Stimulated activated CD8-positive, alpha-beta memory T cell treated with anti-CD3 and anti-CD28 coated beads, Interleukin-7, amount 100 ng/mL, for 1 hour (primary cell): ENCODE measurements around the gene SGCA.
A peak's percentile ranks its signal among the peaks of the same experiment; 100 is the strongest.

Source experiments
- DNase-seq, 2 donors: peaks; one replicate each; pipeline ENCODE4 v3.0.0-alpha.2; 2020; ENCODE audit warnings: low read depth in 2 of 2

The SGCA gene

DNA sequence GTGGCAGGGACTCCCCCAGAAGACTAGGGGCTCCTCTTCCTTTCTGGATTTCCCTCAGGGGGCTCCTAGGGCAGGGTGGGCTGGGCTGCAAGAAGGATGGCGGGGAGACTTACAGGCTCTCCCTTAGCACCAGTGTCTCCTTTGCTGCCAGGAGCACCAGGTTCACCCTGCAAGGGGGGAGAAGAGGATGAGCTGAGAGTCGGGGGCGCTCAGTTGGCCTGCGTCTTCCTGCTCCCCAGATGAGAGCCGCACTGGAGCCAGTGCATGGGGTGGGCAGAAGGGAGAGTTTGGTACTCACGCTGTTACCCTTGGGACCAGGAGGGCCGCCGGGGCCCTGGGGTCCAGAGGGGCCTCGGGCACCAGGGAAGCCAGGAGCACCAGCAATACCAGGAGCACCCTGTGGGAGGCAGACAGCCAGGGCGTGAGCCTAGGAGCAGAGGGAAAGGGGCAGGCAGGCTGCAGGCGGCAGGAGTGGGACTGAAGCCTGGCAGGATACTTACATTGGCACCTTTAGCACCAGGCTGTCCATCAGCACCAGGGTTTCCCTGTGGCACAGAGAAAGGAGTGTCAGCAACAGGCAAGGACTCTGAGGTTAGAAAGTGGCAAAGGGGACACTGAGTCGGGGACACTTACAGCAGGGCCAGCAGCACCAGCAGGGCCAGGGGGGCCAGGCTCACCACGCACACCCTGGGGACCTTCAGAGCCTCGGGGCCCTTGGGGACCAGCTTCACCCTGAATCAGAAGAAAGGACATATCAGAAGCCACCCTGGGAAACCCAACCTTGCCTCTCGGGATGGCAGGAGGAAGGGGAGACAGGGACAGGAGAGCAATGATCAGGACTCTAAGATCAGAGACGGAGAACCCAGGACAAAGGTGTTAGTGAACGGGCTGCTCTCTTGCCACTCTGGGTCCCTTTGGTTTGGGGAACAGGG, 29.4 kb downstream of the SGCA start:
- DNase-seq, result no peak

DNA sequence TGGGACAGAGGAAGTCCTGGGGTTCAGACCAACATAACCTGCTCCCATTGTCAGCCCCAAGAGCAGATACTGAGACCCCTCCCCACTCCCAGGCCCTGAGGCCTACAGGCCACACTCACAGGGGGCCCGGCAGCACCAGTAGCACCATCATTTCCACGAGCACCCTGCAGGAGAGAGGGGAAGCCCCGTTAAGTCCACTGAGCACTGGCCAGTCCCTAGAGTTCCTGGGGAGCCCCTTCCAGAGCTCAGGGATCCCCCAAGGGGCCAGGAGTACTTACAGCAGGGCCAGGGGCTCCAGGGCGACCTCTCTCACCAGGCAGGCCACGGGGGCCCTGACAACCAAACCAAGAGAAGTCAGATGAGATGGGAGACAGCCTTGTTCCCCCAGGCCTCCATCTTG, 30.2 kb downstream of the SGCA start:
- no peak for DNase-seq

DNA sequence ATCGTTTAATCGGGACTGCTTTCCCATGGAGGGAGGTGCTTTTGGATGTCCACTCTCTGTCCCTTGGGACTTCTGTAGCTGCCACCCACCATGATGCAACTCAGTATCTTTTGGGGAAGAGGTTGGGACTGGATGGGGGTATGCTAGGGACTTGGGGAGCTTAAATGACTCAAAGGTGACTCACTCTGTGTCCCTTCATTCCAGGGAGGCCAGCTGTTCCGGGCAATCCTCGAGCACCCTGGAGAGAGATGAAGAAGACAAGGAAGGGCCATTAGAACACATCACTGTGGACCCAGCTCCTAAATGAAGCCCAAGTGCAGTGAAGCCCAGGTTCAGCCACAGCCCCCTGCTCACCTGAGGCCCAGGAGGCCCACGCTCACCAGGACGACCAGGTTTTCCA, 31.0 kb downstream of the SGCA start:
- no peak for DNase-seq

DNA sequence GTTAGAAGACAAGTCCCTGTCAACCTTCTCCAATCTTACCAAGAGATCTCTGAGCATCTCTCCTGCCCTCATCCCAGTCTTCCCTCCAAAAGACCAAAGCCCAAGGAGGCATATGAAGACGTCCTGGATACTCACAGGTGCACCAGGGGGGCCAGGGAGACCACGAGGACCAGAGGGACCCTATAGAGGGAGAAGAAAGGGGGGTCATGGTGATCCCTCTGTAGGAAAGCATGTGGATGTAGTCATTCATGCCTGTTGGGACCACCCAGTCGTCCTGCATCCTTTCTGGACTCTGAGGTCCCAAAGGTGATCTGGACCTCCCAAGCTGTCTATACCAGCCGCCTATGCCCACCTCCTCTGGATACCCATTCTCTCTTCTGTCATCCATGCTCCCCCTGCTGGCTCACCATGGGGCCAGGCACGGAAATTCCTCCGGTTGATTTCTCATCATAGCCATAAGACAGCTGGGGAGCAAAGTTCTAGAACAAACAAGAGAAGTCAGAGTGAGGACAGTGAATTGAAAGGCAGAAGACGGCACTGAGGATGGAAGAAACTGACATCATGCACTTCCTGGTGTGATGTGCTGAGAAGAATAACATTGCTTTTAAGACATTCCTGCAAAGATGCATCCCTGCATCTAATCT, 32.3 kb downstream of the SGCA start:
- no peak for DNase-seq

DNA sequence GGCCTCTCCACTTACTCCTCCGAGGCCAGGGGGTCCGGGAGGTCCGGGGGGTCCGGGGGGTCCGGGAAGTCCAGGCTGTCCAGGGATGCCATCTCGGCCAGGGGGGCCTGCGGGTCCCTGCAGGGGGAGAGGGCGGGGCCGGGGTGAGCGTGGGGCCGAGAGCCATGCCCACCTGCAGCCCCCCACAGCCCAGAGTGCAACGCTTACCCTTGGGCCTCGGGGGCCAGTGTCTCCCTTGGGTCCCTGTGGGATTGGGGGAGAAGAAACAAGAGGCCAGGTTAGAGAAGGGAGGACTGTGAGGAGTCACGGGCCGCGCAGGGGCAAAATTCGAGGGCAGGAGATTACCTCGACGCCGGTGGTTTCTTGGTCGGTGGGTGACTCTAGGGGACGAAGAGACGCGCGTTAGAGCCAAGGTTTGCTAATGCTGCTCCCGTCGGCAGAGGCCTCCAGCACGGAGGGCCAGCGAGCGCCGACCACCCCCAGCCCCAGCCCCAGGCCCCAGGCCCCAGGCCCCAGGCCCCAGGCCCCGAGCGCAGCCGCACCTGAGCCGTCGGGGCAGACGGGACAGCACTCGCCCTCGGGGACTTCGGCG, 33.5 kb downstream of the SGCA start:
- no peak for DNase-seq

DNA sequence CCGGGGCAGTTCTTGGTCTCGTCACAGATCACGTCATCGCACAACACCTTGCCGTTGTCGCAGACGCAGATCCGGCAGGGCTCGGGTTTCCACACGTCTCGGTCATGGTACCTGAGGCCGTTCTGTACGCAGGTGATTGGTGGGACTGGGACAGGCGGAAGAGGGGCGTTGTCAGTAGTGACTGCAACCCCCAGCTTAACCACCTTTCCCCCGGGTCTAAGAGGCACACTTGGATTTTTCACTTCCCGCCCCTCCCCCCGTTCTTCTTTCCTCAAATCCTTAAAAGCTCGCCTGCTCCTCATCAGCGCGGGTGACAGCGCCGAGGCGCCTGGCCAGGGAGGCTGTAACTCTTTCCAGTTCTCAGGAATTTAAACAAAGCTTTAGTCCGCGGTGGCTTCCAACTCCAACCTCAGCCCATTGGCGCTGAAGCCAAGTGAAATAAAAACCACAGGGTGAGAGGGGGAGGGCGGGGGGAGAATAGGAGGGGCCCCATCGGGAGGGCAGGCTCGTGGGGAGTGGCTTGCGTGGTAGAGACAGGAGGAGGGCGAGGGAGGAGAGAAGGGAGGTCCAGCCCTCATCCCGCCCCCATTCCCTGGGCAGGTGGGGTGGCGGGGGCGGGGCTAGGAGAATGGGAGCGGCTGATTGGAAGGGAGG, 34.1 kb downstream of the SGCA start:
- peak in 1 of 2 donors; percentile 14 for DNase-seq

DNA sequence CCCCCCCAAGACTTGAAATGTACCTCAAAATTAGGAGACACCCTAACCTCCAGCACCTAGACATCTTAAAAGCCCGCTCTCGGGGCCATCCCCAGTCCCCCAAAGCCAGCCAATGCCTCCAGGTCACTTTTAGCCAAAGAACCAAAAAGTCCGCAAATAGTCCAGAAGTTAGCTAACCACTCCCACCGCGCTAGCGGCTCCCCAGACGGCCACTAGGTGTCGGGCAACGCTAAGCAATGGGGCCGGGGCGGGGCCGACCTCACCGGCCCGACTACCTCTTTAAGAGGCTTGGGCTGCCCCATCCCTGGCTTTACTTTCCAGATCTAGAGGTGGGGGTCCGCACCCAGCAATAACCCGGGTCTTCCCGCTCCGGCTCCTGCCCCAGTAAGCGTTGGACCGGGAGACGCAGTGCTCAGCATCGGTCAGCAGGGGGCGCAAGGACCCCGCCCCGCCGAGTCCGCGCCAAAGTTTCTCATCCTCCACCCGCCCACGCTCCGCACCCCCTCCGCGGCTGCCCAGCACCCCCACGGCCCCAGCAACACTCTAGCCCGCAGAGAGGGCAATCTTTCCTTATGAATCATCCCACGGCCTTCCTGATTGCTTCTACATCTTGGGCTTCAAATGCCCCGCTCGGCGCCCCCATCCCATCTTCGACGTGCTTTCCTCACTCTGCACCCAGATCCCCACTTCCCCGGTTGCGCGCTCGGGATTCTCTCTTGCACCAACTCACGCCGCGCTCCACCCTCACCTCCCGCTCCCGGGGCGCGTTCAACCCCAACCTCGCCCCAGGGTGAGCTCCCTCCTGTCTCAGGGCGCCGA, 34.9 kb downstream of the SGCA start:
- peak; percentile 58 to 59 for DNase-seq

DNA sequence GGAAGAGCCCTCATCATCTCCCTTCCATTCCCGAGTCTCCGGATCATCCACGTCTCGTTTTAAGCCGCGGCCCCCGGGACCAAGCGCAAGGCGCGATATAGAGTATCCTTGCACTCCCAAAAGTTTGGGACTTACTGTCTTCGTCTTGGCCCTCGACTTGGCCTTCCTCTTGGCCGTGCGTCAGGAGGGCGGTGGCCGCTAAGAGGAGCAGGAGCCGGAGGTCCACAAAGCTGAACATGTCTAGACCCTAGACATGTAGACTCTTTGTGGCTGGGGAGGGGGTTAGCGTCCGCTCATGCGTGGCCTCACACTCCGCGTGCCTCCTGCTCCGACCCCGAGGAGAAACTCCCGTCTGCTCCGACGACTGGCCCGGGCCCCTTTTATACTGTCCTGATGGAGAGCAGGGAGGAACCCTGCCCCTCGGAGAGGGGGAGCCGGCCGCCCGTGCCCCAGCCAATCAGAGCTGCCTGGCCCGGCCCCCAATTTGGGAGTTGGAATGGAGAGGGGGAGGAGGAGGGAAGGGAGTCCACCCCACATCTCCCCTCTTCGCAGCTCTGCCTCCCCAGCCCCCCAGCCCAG, 35.6 kb downstream of the SGCA start, which contains the start of gene COL1A1:
Gene COL1A1, minus strand, starts transcription at position 356 of the 579 bp plus-strand sequence. Its CDS starts 118 bp downstream, at position 238.
- DNase-seq, result no peak

DNA sequence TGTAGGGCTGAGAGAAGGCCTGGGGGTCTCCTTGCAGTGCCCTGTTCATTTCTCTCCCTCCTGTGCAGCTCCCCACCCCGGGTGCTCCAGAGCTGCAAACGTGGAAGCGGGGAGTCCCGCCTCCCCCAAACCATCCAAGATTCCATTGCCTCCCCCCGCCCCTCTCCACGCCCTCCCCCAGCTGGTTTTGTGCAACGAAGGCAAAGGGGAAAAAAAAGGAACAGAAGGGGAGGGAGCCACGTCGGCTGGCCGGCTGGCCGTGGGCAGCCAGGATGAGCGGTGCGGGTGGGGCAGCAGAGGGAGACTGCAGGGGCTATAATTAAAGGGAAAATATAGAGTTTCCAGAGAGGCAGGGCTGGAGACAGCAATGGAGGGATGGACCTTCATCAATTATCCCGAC, 37.3 kb downstream of the SGCA start:
- no peak for DNase-seq

DNA sequence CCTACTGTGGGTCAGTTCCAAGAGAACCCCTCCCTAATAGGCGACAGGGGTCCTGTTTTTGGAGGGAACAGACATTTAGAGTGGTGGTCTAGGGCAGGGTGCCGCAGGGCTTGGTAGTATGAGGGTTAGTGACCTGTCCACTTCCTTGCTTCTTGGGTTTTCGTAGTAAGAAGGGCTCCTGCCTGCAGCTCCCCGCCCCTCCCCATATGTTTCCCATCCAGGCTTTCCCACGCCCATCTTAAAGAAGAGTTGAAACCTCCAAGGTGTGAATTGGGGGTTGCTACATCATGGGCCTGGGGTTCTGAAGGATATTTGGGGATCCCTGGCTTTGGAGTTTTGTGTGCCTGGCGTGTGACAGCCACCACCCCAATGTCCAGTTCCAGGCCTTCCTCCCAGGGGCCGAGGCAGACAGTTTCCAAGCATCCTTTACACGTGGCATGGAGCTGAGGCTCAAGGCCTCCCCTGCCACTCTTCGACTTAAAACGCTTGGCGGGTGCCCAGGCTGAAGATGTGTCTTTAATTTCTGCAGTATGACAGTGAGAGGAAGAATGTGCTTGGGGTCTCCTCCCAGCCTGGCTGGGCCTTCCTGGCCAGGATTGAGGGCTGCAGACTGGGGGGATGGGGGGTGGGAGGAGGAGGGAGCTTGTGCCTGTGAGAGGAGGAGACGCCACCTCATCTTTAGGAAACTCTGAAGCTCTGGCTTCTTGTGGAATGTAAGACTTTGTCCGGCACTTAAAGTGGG, 38.0 kb downstream of the SGCA start:
- DNase-seq, result no peak

DNA sequence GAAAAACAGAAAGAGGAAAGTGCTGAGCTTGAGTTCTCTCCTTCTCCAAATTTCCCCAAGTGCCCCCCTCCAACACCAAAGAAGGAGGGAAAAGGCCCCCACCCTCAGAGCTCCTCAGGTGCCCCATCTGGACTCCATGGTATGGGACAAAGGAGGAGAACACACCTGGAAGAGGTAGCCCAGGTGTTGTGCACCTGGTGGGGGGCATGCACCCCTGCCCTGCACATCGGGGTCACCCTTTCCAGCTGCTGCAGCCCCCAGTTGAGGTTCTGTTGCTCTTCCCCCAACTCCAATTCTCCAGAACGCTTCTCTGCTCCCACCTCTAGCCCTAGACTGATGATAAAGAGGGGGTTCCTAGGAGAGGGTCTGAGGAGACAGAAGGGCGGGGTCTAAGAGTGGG, 38.6 kb downstream of the SGCA start:
- DNase-seq, result no peak

DNA sequence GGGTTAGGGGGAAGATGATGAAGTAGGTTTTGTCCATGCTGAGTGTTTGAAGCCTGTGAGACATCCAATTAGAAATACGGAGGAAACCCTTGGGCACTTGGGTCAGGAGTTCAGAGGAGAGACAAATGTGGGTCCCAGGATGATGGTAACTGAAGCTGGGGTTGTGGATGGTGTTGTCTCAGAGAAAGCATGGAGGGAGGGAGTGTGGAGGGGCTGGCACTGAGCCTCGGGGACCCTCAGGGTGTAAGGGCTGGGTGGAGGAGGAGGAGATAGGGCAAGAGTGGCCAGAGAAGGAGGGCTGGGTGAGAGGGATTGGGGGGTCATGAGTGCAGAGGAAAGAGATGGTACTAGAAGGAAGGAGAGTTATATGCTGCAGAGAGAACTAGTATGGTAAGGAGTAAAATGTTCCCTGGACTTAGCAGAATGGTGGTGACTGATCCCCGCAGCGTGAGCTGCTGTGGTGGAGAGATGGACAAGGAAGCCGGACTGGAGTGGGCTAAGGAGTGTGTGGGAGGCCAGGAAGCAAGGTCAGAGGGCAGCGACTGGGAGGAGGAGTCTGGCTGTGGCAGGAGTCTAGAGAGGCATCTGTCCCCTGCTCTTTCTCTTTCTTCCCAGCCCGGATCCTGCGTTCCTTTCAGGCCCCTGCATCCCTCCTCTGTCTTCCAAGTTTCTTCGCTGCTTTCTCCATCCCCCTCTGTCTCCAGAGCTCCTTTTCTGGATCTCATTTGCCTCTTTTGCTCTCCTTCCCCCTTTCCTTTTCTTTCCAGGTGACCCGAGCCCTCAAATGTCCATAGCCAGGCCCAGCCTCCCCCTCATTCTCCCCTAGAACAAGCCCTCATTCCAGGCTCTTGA, 39.5 kb downstream of the SGCA start:
- no peak for DNase-seq

DNA sequence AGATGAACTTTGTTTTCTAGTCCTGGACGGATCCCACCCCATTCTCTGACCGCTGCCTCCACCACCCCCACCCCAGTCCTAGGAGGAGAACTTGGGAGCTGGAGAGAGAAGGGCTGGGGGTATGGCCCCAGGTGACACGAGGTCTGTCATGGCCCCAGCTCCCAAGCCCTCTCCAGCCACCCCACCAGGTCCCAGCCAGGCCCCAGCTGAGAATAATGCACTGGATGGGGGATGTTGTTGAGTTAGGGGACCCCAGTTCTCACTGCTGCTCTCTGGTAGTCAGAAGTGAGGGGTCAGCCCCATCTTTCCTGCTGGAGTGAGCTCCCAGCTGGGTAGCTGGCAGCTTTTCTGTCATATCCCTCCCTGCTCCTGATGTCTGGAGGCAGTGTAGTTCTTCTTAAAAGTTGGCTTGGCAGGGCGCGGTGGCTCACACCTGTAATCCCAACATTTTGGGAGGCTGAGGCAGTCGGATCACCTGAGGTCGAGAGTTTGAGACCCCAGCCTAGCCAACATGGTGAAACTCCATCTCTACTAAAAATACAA, 40.2 kb downstream of the SGCA start:
- DNase-seq, result no peak

DNA sequence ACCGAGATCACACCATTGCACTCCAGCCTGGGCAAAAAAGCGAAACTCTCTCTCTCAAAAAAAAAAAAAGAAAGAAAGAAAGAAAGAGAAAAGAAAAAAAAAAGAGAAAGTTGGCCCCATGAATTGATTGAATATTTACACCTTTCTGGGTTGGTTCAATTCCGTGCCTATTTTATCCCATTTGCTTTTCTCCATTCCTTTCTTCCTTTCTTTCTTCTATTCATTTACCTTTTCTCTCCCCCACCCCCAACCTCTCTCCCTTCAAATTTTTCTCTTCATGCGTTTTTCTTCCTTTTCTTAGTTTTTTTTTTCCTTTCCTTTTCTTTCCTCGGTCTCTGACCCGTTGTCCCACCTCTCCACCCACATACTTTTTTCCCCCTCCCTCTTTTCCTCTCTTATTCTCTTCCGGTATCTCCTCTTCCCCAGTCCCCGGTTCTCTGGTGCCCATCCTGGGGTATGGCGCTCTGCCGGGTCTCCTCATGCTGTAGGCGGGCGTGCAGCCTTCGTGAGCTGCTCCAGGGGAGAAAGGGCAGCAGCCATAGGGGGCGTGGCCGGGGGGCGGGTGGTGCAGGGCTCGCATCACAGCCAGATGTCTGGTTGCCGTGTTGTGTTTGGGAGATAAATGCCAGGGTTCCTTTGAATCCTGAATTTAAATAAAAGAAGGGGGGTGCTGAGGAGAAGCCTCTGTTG, 40.9 kb downstream of the SGCA start:
- no peak for DNase-seq

DNA sequence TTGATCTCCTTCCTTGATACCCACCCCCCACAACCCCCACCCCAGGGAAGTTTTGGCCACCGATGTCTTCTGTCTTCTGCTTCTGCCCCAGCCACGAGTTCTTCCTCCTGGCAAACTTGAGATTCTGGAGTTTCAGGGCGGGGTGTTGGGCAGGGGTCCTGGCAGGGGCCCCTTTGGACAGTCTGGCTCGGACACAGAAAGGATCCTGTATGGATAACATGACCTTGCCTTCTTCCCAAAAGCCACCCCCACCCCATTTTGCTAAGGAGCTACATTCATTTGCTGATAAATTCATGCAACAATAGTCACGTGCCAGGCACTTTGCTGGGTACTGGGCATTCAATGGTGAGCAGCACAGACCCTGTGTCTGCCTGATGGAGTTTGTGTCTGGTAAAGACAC, 41.5 kb downstream of the SGCA start:
- no peak for DNase-seq

DNA sequence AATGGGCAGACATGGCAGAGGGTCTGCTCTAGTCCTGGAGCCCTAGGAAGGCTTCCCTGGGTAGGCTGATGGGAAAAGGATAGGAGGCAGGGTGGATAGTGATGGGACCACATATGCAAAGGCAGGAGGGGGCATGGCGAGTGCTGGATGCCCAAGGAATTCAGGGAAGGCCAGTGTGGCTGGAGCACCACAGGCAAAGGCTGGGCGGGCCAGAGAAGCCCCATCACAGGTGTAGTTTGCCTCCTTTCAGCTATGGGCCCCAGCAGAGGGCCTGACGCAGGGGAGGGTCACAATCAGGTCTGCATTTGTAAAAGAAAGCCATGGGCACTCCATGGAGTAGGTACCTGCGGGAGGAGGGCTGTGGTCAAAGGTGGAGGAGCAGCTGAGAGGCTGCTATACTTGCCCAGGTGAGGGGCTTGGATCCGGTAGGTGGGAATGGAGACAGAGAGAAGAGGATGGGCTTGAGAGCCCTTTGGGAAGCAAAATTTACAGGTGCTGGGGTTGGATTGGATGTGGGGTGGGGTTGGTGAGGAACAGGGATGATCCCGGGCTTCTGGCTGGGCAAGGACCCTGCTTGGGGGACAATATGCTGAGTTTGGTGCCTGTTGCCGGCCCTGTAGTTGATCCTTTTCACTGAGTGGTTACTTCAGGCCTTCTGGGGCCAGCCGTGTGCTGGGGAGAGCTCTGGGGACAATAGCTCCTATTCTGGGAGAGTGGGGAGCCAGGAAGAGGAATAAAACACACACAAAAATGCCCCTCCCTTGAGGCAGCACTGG, 42.2 kb downstream of the SGCA start:
- no peak for DNase-seq

DNA sequence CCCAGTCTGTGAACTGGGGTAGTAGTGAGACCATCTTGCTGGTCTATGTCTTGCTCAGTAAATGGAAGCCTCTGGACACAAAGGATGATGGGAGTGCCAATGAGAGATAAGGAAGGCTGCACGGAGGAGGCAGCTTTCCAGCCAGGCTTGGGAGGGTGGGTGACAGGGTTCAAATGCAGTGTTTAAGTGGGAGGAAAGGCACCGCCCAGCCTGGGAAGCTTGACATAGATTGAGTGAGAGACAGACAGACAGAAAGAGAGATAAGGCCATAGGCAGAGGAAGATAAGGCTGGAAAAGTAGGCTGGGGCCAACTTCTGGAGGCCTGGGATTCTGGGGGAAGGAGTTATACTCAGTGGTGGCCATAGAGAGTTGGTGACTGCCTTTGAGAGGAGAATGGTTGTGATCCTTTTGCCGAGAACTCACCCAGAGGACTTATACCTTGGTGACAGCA, 42.8 kb downstream of the SGCA start:
- no peak for DNase-seq

DNA sequence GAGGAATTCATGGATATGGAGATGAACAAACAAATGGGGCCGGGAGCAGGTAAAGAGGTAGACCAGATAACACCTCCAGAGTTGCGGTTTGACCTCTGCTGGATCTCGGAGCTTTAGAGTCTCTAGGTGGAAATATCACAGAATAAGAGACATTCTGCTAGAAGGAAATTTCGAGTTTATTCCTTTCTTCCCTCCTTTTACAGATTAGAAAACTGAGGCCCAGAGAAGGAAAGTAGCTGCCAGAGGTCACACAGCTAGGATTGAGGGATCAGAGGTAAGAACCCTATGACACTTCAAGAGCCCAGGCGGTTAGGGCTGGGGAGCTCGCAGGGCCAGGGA, 43.3 kb downstream of the SGCA start:
- no peak for DNase-seq
